Ureter (tissue), 1 donor: ENCODE data around the gene VTI1A. TPM values are rescaled to one million over a fixed set of nuclear protein-coding genes. Genes with fewer than 3 reads are reported as not detected.
"Not testable (repeated sequence)": the region's sequence is repeated elsewhere in the genome, so short reads cannot be mapped to it uniquely, and the experiment has no call there.

Source experiments
- DNase-seq: peaks from one replicate; pipeline ENCODE4 v3.0.0-alpha.2; 2020; ENCODE audit warnings: low spot score
- total RNA-seq: library from RNA; stranded (reverse); gene quantifications from one replicate; pipeline ENCODE4 v1.2.4, GENCODE V29; 2023
- donor health status: DM: yes; HTN: yes; CAD: no.

Gene VTI1A
- total RNA-seq, 1 donor from 2014 or later: 50.4 TPM

GRCh38 chr10:112588225-112588990 is 141.4 kb downstream of the VTI1A start:
- DNase-seq: no peak

GRCh38 chr10:112589081-112589480 is 142.1 kb downstream of the VTI1A start:
- DNase-seq: no peak

- DNase-seq: not testable (repeated sequence)
Observed at GRCh38 chr10:112590786-112591185, 143.8 kb downstream of the VTI1A start.

- no peak for DNase-seq
Observed at GRCh38 chr10:112593023-112593422, 146.0 kb downstream of the VTI1A start.

DNA sequence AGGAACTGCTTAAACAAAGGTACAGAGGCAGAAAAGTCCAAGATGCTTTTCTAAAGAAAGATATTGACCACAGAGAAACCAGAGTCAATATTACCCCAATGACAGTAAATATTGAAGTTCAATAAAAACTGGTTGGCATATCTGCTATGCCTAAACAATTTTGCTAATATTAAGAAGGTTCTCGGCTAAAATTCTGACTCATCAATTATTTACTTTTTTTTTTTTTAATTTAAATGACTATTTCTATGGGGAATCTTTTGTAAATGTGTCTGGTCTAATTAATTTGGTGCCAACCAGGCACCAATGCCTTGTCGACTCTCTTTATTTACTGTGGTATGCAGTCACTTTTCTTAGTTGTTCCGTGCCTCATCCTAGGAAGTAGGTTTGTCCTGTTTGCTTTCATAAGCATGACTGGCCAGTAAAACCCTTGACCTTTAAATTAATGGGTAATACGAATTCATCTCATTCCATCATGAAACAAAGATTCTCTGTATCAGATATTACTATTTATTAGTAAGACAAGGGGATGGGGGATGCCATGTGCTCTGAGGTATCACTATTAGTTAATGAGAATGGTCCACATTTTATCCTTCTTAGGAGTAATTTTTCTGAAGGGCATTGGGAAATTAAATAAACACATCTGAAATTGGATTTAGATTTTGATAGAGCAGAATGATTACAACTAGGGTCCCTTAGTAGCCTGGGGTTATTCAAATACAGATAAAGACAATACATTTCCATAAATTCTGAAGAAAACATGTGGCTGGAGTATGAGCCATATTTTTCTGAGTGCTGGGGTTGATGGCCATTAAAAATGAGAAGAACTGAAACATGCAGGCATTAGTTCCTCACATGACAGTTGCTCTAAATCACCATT is 154.4 kb downstream of the VTI1A start:
- DNase-seq: no peak

DNA sequence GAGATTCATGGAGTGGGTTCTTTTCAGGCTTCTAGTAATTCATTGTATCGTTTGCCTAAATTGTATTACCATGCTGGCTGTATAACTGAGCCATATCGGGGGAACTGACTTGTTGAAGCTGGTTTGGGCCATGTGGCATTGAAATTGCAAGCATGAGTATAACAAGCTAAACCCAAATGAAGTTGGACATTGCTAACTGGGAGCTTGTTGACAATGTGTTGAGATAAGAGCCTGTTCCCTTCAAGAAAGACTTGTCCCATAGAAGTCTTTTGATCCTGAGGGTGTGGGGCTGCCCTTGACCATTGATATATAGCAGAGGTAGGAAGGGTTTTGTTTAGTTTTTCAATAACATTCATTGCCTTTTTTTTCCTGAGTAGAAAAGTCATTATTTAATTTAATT is 156.0 kb downstream of the VTI1A start:
- DNase-seq: no peak

DNA sequence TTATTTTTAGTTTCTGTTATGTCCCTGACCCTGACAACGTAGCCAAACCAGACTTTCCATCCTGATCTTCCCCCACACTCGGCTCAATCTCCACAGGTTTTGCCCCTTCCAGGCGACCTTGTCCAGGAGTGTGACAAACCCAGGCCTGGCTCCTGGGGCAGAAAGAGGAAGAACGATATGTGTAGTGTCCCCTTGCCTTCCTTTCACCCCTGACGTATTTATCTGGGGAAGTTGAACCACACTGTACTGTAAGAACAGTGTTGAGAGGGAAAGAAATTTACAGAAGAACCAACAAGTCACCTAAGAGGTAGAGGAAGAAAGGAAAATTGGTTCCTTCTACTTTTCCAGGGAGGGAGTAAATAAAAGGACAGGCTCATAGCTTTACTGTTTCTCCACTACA is 158.0 kb downstream of the VTI1A start:
- DNase-seq: no peak

- DNase-seq: no peak
Observed at GRCh38 chr10:112607506-112607905, 160.5 kb downstream of the VTI1A start.

- no peak for DNase-seq
Observed at GRCh38 chr10:112613620-112614019, 166.6 kb downstream of the VTI1A start.

DNA sequence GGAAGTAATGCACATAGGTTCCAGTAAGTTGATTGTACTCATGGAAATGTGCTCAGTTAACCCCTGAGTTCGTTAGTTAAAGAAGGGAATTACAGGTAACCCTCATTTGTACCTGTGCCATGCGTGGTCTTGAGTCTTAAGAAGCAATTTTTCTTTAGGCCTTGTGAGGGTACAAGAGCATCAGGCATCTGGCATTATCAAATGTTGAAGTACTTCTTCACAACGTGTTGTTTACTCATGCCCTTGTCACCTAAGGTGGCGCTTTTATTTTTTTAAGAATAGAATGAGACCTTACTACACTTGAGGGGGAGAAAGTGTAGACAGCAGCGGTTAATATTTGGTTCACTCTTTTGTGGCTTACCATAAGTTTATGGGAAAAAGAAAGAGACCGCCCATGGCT is 167.1 kb downstream of the VTI1A start:
- no peak for DNase-seq

- no peak for DNase-seq
Observed at GRCh38 chr10:112614586-112614985, 167.6 kb downstream of the VTI1A start.

DNA sequence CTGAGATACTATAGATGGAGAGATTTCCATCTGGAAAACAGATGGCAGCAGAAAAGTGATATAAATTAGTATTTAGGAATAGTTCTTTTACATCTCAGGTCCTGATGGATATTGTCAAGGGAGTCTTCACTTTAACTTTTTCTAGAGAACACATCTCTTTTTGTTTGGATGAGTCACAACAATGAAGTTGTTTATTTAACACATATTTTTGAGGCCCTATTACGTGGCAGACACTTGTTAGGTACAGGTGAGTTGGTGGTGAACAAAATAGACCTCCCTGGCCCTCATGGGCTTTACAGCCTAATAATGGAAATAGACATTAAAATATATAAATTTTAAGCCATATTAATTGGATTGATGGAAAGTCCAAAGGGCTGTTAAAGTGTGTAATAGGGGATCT is 168.3 kb downstream of the VTI1A start:
- no peak for DNase-seq

GRCh38 chr10:112616647-112617046 is 169.6 kb downstream of the VTI1A start:
- no peak for DNase-seq

DNA sequence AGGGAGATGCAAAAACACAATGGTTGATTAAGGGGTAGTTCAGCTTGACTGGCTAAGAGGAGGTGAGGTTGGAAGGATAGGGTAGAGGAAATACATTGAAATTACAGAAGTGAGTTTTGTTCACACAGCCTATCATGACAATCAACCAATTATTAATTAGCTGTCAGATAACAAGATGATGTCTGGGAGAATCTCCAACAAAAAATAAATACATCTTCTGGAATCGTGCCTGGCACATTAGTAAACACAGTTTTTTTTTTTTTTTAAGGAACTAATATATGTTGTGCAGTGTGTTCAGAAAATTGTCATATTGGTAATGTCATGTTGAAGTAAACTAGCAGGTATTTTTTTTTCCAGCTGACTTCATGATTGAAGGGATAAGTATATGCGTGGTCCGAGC is 171.8 kb downstream of the VTI1A start:
- no peak for DNase-seq

GRCh38 chr10:112619556-112619955 is 172.5 kb downstream of the VTI1A start:
- no peak for DNase-seq

- DNase-seq: no peak
Observed at GRCh38 chr10:112622786-112623185, 175.8 kb downstream of the VTI1A start.

GRCh38 chr10:112624546-112625048 is 177.6 kb downstream of the VTI1A start:
- DNase-seq: no peak

- no peak for DNase-seq
Observed at GRCh38 chr10:112628951-112629609, 182.1 kb downstream of the VTI1A start.

DNA sequence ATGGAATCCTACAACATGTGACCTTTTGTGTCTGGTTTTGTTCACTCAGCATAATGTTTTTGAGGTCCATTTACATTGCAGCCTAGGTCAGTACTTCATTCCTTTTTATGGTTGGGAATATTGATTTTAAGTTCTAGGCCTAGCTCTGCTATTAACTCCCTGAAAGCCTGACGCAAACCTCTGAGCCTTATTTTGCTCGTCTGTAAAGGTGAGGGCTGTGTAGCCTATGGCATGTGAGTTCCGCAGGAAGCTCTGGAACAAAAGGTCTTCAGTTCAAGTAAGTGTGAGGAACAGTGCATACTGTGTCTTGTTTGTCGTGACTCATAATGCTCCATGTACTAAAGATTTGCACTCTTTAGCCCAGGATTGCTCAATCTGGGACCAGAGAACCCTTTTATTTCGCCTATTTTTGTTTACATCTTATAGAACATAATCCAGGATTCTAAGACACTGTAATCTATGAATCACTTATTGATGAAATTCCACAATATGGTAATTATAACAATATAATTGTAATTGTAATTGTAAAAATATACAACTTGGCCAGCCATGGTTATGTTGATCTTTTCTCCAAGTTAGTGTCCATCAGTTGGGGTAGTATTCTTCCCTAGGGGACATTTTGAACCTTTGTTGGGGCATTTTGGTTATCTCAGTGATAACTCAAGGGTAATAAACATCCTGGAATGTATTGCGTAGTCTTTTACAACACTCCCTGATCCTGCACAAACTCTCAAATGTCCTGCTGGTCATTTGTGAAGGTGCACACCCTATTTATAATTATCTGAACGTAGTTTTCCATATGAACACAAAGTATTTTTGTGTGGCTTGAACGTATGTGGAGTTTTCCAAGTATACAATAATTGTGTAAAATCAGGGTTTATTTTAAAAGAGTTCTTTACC is 184.7 kb downstream of the VTI1A start:
- no peak for DNase-seq

GRCh38 chr10:112634096-112634830 is 187.2 kb downstream of the VTI1A start:
- no peak for DNase-seq
